ENCODE measurements around the gene CPEB4. TPM values are rescaled to one million over a fixed set of nuclear protein-coding genes. Genes with fewer than 3 reads are reported as not detected.
A peak's percentile ranks its signal among the peaks of the same experiment; 100 is the strongest.

The CPEB4 gene
- total RNA-seq, 1 experiment from 2014 or later = 8.7 TPM

GRCh38 chr5:173924899-173925298 is 36.8 kb downstream of the CPEB4 start:
- Histone ChIP-seq H2AFZ (ENCODE audit: low read length) (no peak overlapping the region), H3K23ac (ENCODE audit: insufficient read length, low read depth, low read length) (no peak overlapping the region), H3K4me1 (ENCODE audit: insufficient read depth, low read length) (peaks cover 5% of the 10 kb centered on the region; the same call in 1 of the 2 replicates), H3K23me2 (ENCODE audit: insufficient read length, low read depth, low read length, poor library complexity, severe bottlenecking) (no peaks in the 10 kb centered on the region), H3K27me3 (ENCODE audit: insufficient read depth, low read length) (no peaks in the 10 kb centered on the region), H3K18ac (ENCODE audit: insufficient read length, low read depth, low read length) (no peak overlapping the region), H3T11ph (ENCODE audit: low read length) (no peak overlapping the region), H3K14ac (ENCODE audit: insufficient read depth, low read length) (no peak overlapping the region), H3K79me2 (ENCODE audit: insufficient read depth, low read length) (no peaks in the 10 kb centered on the region), H3K9me3 (ENCODE audit: control insufficient read depth, low read depth, low read length) (no peaks in the 10 kb centered on the region), H2BK20ac (ENCODE audit: low read depth, low read length, poor library complexity, severe bottlenecking) (no peak overlapping the region), H3K56ac (ENCODE audit: insufficient read length, low read depth, low read length) (no peak overlapping the region), H4K91ac (ENCODE audit: insufficient read length, low read depth, low read length) (no peak overlapping the region), H4K5ac (ENCODE audit: insufficient read length, low read depth, low read length) (no peak overlapping the region), H3K4ac (ENCODE audit: low read depth, low read length) (no peak overlapping the region), H2BK120ac (ENCODE audit: low read depth, low read length, poor library complexity, severe bottlenecking) (no peak overlapping the region), H4K8ac (replicated peaks; ENCODE audit: insufficient read length, low read depth, low read length) (no peak overlapping the region), H2AK5ac (ENCODE audit: insufficient read length, low read length) (no peak overlapping the region), H3K27ac (ENCODE audit: insufficient read length, low read depth, low read length) (no peak overlapping the region), H3K79me1 (ENCODE audit: insufficient read depth, low read depth, low read length, poor library complexity, severe bottlenecking) (no peaks in the 10 kb centered on the region), H2BK15ac (ENCODE audit: low read depth, low read length) (no peak overlapping the region), H2BK12ac (ENCODE audit: insufficient read length, low read depth, low read length) (no peak overlapping the region), H4K20me1 (ENCODE audit: control insufficient read depth, insufficient read depth, insufficient read length) (no peaks in the 10 kb centered on the region), H3K4me2 (ENCODE audit: insufficient read depth, insufficient read length, low read length) (no peak overlapping the region), H3K9ac (ENCODE audit: extremely low read depth, insufficient read length, low read length) (no peak overlapping the region), H2BK5ac (ENCODE audit: insufficient read length, low read length) (no peak overlapping the region)
- Mint-ChIP-seq H3K4me1 (peaks cover 21 to 34% of the 10 kb centered on the region in 2 experiments), H3K4me3 (no peak overlapping the region), H3K27me3 (ENCODE audit: low read depth) (no peaks in the 10 kb centered on the region), H3K27ac (peak overlapping the region; percentile 3 to 76 (median 60); a peak in 4 of 7 replicates), H3K9me3 (no peaks in the 10 kb centered on the region), H3K36me3 (ENCODE audit: insufficient read depth in 1 of 3, low read depth in 3 of 3) (no peaks in the 10 kb centered on the region; a peak in 3 of 7 replicates)
- DNase-seq = no peak
- no peak for TF ChIP-seq CTCF (conservative IDR thresholded peaks at IDR 0.05)

Data from H9 (cell line).